ENCODE measurements around the gene NUP62.

NUP62 gene

DNA sequence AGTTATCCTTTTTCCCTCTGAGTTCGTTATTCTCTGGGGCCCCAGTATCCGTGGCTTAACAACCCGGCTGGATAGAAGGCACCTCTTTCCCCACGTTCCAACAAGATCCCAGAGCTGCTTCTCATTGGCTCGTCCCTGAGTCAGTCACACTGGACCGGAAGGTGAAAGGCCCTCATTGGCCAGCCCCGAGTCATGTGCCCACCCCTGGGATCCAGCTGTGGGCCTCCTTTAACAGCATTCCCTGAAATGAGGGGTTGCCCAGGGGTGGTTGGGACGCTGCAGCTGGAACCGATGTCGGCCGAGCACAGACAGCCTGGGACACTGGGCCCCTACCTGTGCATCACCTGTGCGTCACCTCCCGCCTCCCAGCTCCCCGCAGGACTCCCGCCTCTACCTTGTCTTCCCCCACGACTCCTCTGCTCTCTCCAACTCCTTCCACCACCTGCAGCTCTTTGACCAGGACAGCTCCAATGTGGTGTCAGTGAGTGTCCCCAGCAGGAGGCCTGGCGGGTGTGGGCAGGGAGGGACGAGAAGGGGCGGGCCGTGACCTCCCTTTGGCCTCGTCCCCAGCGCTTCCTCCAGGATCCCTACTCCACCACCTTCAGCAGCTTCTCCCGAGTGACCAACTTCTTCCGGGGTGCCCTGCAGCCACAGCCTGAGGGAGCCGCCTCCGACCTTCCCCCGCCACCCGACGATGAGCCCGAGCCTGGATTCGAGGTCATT is 47.5 kb downstream of the NUP62 start:
- Histone ChIP-seq H3K9me3 (ENCODE audit: insufficient read depth, low read length, severe bottlenecking) (no peaks in the 10 kb centered on the region), H3K4me3 (ENCODE audit: low read depth in 1 of 2, low read length in 2 of 2) (no peak overlapping the region), H3K4me1 (ENCODE audit: insufficient read depth, low read length) (peaks cover 18% of the 10 kb centered on the region), H3K27ac (ENCODE audit: low read length) (no peak overlapping the region), H3K4me2 (ENCODE audit: insufficient read depth, low read length) (no peak overlapping the region), H3K36me3 (ENCODE audit: insufficient read depth, low read length) (peaks cover 63% of the 10 kb centered on the region), H3K27me3 (ENCODE audit: insufficient read depth, low read length, poor library complexity) (no peaks in the 10 kb centered on the region), H2AFZ (ENCODE audit: low read depth, low read length) (no peak overlapping the region), H3K9ac (ENCODE audit: low read depth, low read length) (no peak overlapping the region), H3K79me2 (ENCODE audit: insufficient read depth, low read length) (peaks cover 13% of the 10 kb centered on the region), H4K20me1 (ENCODE audit: insufficient read depth, low read length) (no peaks in the 10 kb centered on the region; the same call in 1 of the 2 replicates)
- DNase-seq (no peak), ATAC-seq (ENCODE audit: insufficient read depth, low read depth) (no peak)
- TF ChIP-seq, protein P1, sequence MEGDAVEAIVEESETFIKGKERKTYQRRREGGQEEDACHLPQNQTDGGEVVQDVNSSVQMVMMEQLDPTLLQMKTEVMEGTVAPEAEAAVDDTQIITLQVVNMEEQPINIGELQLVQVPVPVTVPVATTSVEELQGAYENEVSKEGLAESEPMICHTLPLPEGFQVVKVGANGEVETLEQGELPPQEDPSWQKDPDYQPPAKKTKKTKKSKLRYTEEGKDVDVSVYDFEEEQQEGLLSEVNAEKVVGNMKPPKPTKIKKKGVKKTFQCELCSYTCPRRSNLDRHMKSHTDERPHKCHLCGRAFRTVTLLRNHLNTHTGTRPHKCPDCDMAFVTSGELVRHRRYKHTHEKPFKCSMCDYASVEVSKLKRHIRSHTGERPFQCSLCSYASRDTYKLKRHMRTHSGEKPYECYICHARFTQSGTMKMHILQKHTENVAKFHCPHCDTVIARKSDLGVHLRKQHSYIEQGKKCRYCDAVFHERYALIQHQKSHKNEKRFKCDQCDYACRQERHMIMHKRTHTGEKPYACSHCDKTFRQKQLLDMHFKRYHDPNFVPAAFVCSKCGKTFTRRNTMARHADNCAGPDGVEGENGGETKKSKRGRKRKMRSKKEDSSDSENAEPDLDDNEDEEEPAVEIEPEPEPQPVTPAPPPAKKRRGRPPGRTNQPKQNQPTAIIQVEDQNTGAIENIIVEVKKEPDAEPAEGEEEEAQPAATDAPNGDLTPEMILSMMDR (IDR thresholded peaks at IDR 0.05; ENCODE audit: borderline replicate concordance, extremely low read depth, low read length, poor library complexity, severe bottlenecking), result no peak

DNA sequence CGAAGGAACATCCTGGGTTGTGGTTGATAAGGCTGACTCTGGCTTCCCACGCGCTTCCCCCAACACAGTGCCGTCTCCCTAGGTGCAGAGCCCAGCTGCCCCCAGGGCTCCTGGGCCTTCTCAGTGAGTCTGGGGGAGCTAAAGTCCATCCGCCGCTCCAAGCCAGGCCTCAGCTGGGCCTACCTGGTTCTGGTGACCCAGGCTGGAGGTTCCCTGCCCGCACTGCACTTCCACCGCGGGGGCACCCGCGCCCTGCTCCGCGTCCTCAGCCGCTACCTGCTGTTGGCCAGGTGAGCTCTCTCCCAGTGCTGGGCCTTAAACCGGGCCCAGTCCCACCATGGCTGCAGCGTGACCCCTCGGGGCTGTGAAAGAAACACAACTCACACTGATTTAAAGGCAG is 48.1 kb downstream of the NUP62 start:
- Histone ChIP-seq H3K9ac (ENCODE audit: low read depth, low read length) (no peak overlapping the region), H3K36me3 (ENCODE audit: insufficient read depth, low read length) (peaks cover 61% of the 10 kb centered on the region), H3K9me3 (ENCODE audit: insufficient read depth, low read length, severe bottlenecking) (no peaks in the 10 kb centered on the region), H3K4me2 (ENCODE audit: insufficient read depth, low read length) (no peak overlapping the region), H3K27me3 (ENCODE audit: insufficient read depth, low read length, poor library complexity) (no peaks in the 10 kb centered on the region), H3K27ac (ENCODE audit: low read length) (no peak overlapping the region), H4K20me1 (ENCODE audit: insufficient read depth, low read length) (no peaks in the 10 kb centered on the region; the same call in 1 of the 2 replicates), H2AFZ (ENCODE audit: low read depth, low read length) (no peak overlapping the region), H3K4me3 (ENCODE audit: low read depth in 1 of 2, low read length in 2 of 2) (no peak overlapping the region), H3K4me1 (ENCODE audit: insufficient read depth, low read length) (peaks cover 18% of the 10 kb centered on the region), H3K79me2 (ENCODE audit: insufficient read depth, low read length) (peaks cover 15% of the 10 kb centered on the region)
- no peak for TF ChIP-seq EZH2 (IDR thresholded peaks at IDR 0.05; ENCODE audit: borderline replicate concordance, low read depth, low read length, severe bottlenecking)
- TF ChIP-seq, protein P1 (IDR thresholded peaks at IDR 0.05; ENCODE audit: borderline replicate concordance, extremely low read depth, low read length, poor library complexity, severe bottlenecking), result no peak
- DNase-seq (no peak), ATAC-seq (ENCODE audit: insufficient read depth, low read depth) (no peak)

- Histone ChIP-seq H3K4me1 (ENCODE audit: insufficient read depth, low read length) (peaks cover 24% of the 10 kb centered on the region), H3K4me3 (ENCODE audit: low read depth in 1 of 2, low read length in 2 of 2) (no peak overlapping the region), H3K9me3 (ENCODE audit: insufficient read depth, low read length, severe bottlenecking) (no peaks in the 10 kb centered on the region), H3K36me3 (ENCODE audit: insufficient read depth, low read length) (peaks cover 61% of the 10 kb centered on the region), H3K27ac (ENCODE audit: low read length) (no peak overlapping the region), H3K79me2 (ENCODE audit: insufficient read depth, low read length) (peaks cover 24% of the 10 kb centered on the region), H3K9ac (ENCODE audit: low read depth, low read length) (no peak overlapping the region), H4K20me1 (ENCODE audit: insufficient read depth, low read length) (no peaks in the 10 kb centered on the region; the same call in 1 of the 2 replicates), H2AFZ (ENCODE audit: low read depth, low read length) (no peak overlapping the region), H3K4me2 (ENCODE audit: insufficient read depth, low read length) (no peak overlapping the region), H3K27me3 (ENCODE audit: insufficient read depth, low read length, poor library complexity) (no peaks in the 10 kb centered on the region)
- no peak for DNase-seq
- no peak for ATAC-seq (ENCODE audit: insufficient read depth, low read depth)
- TF ChIP-seq EZH2 (IDR thresholded peaks at IDR 0.05; ENCODE audit: borderline replicate concordance, low read depth, low read length, severe bottlenecking), result no peak
- TF ChIP-seq, protein P1 (IDR thresholded peaks at IDR 0.05; ENCODE audit: borderline replicate concordance, extremely low read depth, low read length, poor library complexity, severe bottlenecking), result no peak
These were observed 49.0 kb downstream of the NUP62 start for GRCh38 chr19:49880162-49880869.
